Suppressor macrophage treated with lipopolysaccharide for 4 hours (primary cell): Measurements from ENCODE around the gene HIVEP2.

Source experiments
- DNase-seq: peaks from one replicate; pipeline ENCODE4 v3.0.0-alpha.2; 2020

The HIVEP2 gene

DNA sequence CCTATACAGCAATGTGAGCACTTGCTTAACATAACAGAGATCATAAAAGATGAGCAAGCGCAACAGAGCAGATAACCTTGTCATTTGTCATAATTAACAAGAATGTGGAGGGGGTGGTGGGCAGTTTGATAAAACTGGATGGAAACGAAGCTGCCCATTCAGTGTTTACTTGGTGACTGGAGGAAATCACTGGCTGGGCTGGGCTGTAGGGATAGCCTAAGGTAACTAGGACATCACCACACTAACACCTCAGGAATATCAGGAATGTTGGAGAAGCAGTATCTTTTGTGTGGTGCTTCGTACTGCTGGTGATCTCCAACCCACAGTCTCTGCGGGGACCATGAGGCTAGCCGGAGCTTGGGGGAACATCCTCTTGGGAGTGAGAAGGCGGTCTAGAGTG is 218.4 kb downstream of the HIVEP2 start:
- DNase-seq: no peak

DNA sequence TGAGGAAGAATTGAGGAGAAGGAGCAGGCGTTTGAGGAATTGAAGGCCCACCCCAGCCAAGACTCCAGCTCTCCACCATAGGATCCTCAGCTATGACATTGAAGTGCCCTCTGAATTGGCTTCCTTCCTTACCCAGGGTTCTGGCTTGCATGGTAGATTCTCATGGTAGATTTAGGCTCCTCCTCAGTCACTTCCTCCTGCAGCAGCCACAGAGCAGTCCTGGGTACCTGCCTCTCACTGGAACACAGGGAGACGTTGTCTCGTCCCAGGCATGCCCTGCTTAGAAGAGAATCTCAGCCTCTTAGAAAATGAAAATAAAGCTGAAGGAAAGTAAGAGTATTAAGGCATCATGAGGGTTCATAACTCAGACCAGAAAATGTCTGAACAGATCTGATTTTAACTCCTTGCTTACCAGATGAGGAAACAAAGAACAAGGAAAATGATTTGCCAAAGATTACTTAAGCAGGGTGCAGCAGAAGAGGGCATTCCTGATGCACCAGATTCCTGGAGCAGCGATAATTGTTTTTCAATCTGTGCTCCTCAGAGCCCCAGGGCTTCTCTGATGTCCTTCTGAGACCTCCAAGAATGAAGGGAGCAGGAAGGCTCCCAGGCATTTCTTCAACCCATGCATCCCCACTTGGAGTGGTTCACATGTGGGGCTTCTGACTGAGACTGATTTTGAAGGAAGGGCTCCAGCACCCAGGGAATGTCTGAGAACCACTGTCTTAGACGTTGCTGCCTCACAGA is 219.8 kb downstream of the HIVEP2 start:
- no peak for DNase-seq

DNA sequence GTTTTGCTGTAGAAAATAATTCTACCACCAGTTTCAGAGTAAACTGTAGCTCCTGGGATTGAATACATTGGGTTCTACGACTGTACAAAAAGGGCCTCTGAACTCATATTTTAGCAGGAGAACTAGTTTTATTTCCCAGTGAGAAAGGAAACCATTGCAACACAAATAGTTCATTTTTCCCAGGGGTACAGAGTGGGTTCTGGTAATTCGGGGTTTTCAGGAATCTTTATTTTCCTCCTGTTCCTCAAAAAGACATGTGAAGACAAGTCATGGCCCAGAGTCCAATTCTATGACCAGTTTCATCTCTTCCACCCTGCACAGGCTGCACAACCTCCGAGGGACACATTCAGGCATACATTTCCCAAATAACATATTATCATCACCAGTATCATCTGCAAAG is 222.1 kb downstream of the HIVEP2 start:
- DNase-seq: peak; percentile 60

DNA sequence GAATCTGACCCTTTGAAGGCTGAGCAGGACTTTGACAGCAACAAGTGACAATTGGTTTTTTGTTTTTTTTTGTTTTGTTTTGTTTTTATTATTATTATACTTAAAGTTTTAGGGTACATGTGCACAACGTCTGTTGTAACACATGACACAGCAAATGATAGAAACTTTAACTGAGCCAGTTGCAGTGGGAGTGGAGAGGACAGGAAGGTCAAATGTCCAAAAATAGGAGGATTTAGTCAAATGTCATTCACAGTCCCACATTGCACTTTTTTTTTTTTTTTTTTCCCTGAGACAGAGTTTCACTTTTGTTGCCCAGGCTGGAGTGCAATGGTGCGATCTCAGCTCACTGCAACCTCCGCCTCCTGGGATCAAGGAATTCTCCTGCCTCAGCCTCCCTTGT is 223.0 kb downstream of the HIVEP2 start:
- DNase-seq: peak; percentile 78

DNA sequence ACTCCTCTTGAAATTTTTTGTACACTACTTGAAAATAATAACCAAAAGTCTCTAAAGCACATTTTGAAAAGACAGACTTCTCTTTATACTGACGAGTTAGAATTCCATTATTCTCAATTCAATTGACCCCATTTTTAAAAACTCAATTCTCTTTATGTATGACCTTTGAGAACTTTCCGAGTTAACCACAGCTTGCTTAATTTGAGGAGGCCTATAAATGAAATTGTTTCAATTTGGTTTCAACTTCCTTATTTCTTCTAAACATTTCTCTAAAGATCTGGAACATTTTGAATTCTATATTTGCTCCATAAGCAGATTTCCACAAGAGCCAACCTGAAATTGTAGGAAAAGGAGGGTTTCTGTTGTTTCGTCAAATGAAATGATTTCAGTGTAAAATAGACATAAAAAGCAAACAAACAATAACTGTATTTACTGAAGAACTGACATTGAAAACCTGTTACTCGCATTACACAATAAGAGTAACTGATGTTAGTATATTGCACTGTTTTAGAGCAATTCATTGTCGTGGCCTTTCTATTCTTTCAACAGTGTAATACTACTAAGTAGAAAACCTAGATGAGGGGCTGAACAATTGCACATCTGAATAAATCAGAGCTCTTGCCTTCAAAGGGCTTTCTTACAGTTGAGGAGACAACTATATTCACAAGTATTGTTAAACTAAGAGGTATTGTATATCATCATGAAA is 223.6 kb downstream of the HIVEP2 start:
- peak; percentile 74 for DNase-seq

DNA sequence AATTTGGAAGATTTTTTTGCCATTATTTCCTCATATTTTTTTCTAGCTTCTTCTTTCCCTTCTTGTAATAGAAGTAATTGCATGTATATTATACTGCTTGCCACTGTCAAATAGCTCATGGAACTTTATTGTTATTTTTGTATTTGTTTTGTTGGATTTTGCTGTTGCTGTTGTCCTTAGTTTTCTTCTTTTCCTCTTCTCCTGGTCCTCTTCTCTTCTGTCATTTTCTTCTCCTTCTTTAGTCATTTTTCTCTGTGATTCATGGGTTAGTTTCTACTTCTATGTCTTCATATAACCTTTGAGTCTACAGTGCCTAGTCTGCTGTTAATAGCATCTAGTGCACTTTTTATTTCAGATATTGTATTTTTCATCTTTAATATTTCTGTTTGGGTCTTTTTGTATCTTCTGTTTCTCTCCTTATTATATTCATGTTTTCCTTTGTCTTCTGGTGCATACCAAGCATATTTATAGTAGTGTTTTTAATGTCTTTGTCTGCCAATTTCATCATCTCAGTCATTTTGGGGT is 226.2 kb downstream of the HIVEP2 start:
- DNase-seq: no peak

DNA sequence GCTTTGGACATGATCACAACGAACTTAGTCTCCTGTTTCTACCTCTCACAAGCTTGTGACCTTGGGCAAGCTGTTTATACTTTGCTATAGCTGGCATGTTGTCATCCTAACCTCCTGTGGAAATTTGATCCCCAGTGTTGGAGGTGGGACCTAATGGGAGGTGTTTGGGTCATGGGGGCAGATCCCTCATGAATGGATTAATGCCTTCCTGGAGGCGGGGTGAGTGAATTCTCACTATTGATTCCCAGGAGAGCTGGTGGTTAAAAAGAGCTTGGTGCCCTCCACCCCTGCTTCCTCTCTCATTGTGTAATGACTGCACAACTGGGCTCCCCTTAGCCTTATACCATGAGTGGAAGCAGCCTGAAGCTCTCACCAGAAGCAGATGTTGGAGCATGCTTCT is 228.9 kb downstream of the HIVEP2 start:
- no peak for DNase-seq

DNA sequence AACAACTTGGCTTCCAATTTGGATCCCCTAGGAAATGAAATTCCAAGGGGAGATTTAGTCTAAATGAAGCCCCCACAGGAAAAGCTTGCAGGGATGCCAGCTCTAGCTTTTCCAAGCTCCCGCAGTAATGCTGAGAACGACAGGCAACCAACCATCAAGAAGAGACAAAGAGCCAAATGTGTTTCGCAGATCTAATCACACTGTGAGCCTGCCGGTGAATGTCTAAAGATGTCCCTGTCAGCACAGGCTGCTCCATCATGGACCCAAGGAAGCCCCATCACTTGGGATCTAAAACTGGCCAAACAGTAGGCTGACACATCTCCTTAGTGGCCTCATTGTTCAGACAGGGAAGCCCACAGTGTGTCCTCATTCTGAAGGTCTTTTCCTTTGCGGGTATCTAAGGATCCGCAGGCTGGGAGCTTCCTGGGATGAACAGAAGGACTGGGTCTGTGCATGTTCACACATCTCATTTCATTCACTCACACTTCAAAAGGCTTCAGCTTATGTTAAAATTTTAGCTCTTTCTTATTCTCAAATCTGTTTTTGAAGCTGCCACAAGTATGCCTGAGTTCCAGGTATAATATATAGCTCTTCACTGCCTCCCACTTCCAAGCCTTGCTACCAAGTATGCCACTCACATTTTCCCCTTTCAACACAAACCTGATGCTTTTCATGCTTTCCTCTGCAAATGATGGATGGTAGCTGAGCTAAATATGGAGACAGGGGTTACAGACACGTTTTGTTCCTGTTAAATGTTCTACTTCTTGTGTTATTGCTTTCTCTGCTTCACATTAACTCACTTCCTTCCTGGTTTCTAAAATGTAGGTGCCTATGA is 229.8 kb downstream of the HIVEP2 start:
- DNase-seq: no peak

DNA sequence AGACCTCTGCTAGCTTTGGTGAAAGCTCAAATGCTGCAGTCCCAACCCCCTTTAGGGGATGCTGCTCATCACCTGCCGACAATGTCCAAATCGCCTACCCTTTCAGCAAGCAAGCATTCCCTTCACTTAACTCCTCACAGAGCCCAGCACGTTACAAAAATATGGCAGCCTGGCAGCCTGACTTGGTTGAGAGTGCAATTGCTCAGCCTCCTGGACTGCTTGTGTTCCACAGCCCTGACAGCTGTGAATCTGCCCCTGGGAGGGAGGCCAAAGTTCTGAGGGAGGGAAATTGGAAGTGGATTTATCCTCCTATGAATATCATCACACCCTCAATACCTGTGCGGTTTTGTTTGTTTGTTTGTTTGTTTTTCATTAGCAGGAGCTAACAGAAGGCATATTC is 231.0 kb downstream of the HIVEP2 start:
- no peak for DNase-seq

DNA sequence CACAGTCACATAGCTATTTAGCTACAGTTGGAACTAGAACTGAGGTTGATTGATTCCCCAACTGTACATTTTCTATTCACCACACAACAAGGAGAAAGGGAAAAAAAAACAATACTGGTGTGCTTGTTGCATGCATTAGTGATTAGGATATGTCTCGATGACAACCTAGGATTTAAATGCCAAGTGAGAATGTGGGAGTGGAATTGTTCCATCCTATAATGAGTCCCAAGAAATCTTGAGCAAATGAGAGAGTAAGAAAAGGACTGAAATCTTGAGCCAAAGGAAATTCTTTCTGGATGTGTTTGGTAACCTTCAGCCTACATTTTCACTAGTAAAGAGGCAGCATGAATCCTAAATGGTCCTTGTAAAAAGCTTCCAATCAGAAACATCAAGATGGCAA is 232.7 kb downstream of the HIVEP2 start:
- no peak for DNase-seq

DNA sequence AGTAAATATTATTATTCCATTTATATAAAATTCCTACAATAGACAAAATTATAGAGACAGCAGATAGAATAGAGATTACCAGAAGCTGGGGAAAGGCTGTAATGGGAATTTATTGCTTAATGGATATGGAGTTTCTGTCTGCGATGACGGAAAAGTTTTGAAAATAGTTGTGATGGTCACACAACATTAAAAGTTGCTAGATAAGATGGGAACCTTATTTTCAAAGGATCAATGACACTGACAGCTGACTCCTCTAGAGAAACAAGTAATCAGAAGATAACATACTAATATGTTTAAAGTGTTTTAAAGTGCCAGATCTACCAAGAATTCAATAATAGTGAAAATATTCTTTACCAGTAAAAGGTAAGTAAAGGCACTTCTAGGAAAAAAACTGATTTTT is 236.3 kb downstream of the HIVEP2 start:
- no peak for DNase-seq

DNA sequence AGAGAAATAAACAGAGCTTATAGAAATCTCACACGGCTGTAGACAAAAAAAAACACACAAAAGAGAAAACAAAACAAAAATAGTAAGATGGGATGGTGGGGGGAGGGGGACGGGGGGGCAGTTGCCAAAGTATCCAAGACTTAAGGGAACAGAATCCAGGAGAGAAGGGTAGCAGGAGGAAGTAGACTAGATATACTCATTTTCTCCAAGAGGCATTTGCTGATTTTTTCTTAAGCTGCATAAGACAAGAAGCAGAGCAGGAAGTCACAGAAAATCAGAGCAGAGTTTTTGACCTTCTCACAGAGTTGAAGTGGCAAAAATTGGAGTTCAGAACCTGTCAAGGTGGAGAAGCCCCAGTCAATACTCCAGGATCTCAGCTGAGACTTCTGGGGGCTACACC is 237.7 kb downstream of the HIVEP2 start:
- peak; percentile 68 for DNase-seq

DNA sequence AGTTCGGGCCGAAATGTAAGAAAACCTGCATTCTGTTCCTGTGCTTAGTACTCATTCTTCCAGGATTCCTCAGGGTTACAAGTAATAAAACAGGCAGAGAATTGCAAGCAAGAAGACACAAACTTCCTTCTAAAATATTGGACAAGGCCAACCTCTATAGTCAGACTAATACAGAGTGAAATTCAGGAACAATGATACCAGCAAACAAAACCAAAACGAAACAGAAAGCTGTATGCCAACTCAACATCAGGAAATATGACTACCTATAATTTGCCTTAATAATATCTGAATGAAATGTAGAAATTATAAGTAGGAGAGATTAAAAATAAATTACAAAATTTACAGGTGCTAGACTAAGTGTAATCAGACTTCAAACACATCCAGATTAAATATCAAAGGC is 238.8 kb downstream of the HIVEP2 start:
- peak; percentile 76 for DNase-seq

DNA sequence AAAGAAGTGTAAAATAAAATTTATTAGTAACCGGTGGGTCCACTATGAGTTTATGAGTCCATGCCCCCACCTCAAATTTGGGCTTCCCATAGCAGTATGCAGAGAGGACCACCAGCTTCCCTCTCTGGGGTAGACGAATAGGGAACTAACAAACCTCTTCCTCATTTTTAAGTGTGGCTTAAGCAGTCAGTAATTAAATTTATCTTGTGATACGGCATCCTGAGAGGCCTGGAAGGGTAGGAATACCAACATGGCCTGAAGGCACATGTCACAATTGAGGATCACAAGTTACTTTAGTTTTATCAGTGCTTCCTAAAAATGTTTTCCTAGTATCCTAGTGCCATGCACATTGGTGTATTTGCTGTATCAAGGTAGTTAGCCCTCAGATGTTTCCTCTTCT is 239.9 kb downstream of the HIVEP2 start:
- peak; percentile 43 for DNase-seq

DNA sequence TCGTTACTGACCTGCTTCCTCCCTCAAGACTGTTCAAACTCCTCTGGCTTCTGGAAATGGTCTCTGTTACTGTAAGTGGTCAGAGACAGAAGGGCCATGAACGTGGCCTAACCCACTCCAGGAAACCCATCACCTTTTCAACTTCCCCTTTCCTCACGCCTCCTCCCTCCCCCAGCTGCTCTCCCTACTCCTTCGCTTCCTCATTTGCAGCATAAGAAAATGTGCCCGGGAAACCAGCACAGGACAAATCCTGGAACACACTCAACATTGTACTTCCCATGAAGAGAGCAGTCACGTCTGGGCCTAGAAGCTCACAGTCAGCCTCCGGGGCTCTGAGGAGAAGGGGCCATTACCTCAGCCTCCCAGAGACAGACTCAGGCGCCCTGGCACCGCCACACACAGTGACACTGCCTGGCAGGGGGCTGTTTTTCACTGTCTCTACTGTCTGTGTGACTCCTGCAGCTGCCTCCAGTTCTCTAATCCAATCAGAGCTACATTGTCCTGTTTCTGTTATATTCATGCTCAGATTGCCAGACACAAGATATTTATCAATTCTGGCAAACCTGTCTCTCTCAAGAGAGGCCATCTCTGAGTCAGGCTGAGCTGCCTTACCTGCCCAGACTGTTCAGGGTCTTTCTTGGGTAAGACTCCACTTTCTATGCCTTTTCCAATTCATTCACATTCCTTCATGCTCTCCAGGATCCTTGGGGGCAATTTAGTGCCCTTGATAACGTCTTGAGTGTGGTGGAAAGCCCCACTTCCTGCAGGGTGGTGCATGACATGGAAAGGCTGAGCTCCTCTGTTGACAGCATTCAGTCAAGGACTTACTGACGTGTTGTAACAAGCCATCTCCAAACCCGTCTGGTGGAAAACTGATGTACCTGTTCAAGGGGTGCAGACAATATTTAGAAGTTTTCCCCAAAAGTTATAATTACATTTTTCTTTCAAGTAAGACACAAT is 242.2 kb downstream of the HIVEP2 start:
- DNase-seq: peak; percentile 97
